Activated T-cell treated with anti-CD3 and anti-CD28 coated beads, Interleukin-2, amount 50 U/mL, for 24 hours (primary cell): ENCODE results near the gene MYO7A.

Source experiments
- DNase-seq: peaks from one replicate; pipeline ENCODE4 v3.0.0-alpha.2; 2020
- H3K27ac Mint-ChIP-seq: 2 replicates; pipeline ENCODE4 v1.8.0; 2020; ENCODE audit warnings: mild to moderate bottlenecking, mixed read lengths
- H3K27me3 Mint-ChIP-seq: 2 replicates; pipeline ENCODE4 v1.8.0; 2020; ENCODE audit warnings: mixed read lengths
- H3K36me3 Mint-ChIP-seq: 2 replicates; pipeline ENCODE4 v1.8.0; 2020; ENCODE audit warnings: low read depth, mixed read lengths
- H3K4me1 Mint-ChIP-seq: 2 replicates; pipeline ENCODE4 v1.8.0; 2020; ENCODE audit warnings: low read depth, mixed read lengths
- H3K4me3 Mint-ChIP-seq: 2 replicates; pipeline ENCODE4 v1.8.0; 2020; ENCODE audit warnings: mild to moderate bottlenecking, moderate library complexity, mixed read lengths
- H3K9me3 Mint-ChIP-seq: 2 replicates; pipeline ENCODE4 v1.8.0; 2020; ENCODE audit warnings: mixed read lengths

MYO7A gene

DNA sequence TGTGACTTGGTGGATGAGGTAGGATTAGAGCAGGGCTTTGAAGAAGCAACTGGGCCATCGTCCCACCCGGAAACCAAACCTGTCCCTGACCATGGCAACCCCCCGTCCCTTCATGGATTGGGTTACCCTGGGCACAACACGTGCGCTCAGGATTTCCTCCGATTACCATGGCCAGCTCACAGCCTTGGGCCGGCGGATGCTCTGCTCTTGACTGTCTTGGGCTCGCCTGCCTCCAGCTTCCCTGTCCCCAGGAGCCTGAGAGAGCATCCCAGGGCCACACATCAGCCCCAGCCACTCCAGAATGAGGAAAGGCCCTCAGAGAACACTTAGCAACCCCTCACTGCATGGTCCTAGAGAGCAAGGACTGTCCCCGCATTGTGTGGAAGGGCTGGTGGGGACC lies 22.8 kb downstream of the MYO7A start:
- H3K27me3 Mint-ChIP-seq, result no peaks in the 10 kb centered on the region
- H3K36me3 Mint-ChIP-seq, result no peaks in the 10 kb centered on the region
- H3K9me3 Mint-ChIP-seq, result no peaks in the 10 kb centered on the region
- H3K4me3 Mint-ChIP-seq, result no peak overlapping the region
- DNase-seq, result no peak
- no peak overlapping the region for H3K27ac Mint-ChIP-seq
- H3K4me1 Mint-ChIP-seq, result peaks cover 42% of the 10 kb centered on the region

DNA sequence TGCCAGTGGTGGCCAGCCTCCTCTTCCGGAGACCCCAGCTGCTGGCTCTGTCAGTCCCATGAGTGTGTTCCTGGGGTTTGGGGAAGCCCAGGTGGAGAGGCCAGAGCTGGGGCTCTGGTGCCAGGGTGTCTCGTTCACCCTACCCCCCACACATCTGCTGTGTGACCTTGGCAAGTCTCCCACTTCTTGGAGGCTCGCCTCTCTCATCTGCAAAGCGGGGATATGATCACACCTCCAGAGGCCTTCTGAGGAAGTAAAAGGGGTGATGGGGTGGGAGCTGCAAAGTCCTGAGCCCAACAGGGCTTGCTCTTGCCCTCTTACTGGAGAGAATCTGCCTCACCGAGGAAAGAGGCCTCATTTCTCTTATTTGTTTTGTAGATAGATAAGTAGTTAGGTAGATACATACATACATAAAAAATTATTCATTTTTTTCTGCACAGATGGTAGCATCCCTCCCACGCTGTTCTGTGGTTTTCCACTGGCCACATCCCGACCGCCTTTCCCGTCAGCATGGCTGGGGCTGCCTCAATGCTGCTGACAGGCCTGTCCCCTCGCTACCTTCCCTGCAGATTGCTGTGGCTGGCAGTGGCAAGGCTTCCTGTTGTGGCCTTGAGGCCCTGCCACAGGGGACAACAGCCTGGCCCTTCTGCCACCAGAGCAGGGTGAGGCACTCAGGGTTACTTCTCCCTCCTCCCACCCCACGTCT lies 23.9 kb downstream of the MYO7A start:
- H3K4me1 Mint-ChIP-seq, result peaks cover 42% of the 10 kb centered on the region
- H3K9me3 Mint-ChIP-seq, result no peaks in the 10 kb centered on the region
- no peaks in the 10 kb centered on the region for H3K36me3 Mint-ChIP-seq
- peak overlapping the region; percentile 86 for H3K27ac Mint-ChIP-seq
- H3K4me3 Mint-ChIP-seq, result peak overlapping the region; percentile 12
- DNase-seq, result peak; percentile 63
- H3K27me3 Mint-ChIP-seq, result no peaks in the 10 kb centered on the region

DNA sequence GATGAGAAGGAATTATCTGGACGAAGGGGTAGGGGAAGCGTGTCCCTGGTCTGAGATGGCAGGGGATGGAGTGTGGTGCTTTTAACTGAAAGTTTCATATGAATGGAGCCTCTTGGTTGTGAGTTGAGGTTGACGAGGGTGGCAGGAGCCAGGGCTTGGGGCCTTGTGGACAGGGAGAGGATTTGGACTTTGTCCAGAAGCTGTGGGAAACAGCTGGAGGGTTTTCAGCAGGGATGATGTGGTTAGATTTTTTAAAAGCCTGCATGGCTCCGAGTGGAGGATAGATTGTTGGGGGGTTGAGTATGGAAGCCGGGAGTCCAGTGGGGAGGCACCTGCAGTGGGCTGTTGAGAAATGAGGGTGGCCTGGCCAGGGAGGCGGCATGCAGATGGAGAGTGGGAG lies 24.8 kb downstream of the MYO7A start:
- Mint-ChIP-seq H3K36me3 (no peaks in the 10 kb centered on the region), H3K27ac (peak overlapping the region; percentile 86), H3K27me3 (no peaks in the 10 kb centered on the region), H3K4me1 (peaks cover 34% of the 10 kb centered on the region), H3K4me3 (no peak overlapping the region), H3K9me3 (no peaks in the 10 kb centered on the region)
- DNase-seq, result no peak

DNA sequence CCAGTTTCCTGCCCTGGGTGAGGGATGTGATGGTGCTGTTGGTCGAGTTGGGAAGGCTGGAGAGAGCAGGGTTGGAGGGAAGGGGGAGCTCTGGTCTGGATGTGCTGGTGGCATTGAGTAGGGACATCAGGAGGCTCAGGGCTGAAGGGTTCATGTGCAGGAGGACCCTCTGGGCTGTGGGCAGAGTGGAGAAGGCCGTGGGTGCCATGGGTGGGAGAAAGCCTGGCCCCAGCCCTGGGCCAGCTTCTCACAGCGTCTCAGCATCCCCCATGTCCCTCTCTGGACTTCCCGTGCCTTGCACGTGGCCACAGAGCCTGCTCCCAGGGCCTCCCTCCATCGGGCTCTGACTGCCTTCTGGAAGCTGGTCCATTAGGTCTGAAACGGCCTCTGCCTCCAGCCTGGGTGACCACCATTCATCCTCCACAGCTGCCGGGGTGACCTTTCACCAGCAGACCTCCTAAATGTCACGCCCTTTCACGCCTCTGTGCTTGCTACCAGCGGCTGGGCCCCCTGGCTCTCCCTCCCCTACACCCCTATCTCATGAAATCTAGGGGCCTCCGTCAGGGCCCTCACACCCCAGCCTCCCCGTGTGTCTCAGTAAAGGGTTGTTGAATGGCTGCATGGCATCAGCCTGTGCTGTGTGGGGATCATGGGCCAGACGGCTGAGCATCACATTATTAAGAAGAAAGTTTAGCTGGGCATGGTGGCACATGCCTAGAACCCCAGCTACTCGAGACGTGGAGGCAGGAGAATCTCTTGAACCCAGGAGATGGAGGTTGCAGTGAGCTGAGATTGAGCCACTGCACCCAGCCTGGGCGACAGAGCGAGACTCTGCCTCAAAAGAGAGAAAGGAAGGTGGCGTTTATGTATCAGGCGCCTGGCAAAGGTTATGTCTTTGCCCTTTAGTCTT lies 25.5 kb downstream of the MYO7A start:
- no peak overlapping the region for H3K27ac Mint-ChIP-seq
- H3K4me1 Mint-ChIP-seq, result peaks cover 28% of the 10 kb centered on the region
- no peak overlapping the region for H3K4me3 Mint-ChIP-seq

DNA sequence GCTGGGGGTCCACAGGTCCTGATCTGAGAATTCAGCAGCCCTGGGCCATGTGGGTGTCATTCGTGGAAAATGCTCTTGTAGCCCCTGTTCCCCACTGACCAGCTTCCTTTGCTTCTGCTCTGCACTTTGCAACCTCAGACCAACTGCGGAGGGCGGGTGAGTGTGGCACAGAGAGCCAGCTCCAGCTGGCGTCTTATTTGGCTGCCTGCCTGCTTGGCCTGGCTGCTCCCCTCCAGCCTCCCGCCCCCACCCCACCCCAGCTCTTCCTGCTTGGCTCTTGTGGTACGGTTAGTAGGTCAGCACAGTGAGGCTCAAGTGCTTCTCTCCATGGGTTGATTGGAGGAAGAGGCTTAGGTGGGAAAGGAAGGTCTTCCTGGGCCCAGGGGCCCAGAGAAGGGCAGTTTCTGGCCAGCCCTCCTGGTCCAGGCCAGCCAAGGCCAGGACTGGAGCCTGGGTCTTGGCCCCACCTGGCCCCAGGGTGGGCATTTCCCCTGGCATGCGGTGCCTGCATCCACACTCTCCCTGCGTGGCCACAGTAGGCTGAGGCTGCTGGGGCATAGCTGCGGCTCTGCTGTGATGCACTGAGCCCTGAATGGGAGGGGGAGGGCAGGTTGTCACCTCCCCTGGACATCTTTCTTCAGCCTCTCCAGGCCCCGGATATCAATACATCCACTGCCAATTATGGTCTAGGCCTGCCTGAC lies 26.5 kb downstream of the MYO7A start:
- DNase-seq, result no peak
- H3K27ac Mint-ChIP-seq, result no peak overlapping the region
- no peaks in the 10 kb centered on the region for H3K9me3 Mint-ChIP-seq
- H3K36me3 Mint-ChIP-seq, result no peaks in the 10 kb centered on the region
- H3K4me1 Mint-ChIP-seq, result peaks cover 26% of the 10 kb centered on the region
- H3K27me3 Mint-ChIP-seq, result no peaks in the 10 kb centered on the region
- H3K4me3 Mint-ChIP-seq, result no peak overlapping the region

More for the DNA sequence above, 25.5 kb downstream of the MYO7A start:
- Mint-ChIP-seq H3K27me3 (no peaks in the 10 kb centered on the region), H3K36me3 (no peaks in the 10 kb centered on the region), H3K9me3 (no peaks in the 10 kb centered on the region)
- no peak for DNase-seq

DNA sequence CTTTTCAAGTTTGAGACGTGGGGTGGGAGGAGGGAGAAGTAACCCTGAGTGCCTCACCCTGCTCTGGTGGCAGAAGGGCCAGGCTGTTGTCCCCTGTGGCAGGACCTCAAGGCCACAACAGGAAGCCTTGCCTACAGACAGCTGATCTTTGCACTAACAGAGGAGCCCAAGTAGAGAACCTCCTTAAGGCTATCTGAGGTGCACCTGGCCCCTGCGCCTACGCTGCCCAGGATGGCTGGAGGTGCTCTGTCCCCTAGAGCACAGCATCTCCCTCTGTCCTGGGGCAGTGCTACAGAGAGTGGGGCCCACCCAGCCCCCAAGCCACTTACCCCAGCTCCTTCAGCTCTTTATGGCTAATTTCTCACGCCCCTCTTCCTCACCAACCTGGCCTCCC lies 27.0 kb downstream of the MYO7A start:
- Mint-ChIP-seq H3K27ac (no peak overlapping the region), H3K9me3 (no peaks in the 10 kb centered on the region), H3K36me3 (no peaks in the 10 kb centered on the region), H3K4me3 (no peak overlapping the region), H3K27me3 (no peaks in the 10 kb centered on the region), H3K4me1 (peaks cover 26% of the 10 kb centered on the region)
- no peak for DNase-seq

DNA sequence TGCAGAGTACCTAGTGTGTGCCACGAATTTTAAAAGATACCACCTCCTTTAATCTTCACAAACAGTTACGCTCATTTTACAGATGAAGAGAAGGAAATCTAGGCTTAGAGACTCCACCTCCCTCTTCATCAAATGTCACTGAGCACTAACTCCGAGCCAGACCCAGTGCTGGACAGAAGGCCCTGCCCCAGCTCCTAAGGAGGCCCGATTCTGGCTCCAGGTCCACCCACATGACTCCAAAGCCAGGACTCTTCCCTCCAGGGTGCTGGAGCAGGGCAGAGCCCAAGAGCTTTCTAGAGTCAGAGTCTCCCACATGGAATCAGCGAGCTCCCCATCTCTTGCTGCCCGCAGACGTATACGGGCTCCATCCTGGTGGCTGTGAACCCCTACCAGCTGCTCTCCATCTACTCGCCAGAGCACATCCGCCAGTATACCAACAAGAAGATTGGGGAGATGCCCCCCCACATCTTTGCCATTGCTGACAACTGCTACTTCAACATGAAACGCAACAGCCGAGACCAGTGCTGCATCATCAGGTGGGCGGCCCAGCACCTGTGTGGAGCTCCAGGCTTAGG lies 27.6 kb downstream of the MYO7A start:
- no peak for DNase-seq
- Mint-ChIP-seq H3K4me3 (no peak overlapping the region), H3K27ac (no peak overlapping the region), H3K36me3 (no peaks in the 10 kb centered on the region), H3K27me3 (no peaks in the 10 kb centered on the region), H3K4me1 (peaks cover 26% of the 10 kb centered on the region), H3K9me3 (no peaks in the 10 kb centered on the region)

DNA sequence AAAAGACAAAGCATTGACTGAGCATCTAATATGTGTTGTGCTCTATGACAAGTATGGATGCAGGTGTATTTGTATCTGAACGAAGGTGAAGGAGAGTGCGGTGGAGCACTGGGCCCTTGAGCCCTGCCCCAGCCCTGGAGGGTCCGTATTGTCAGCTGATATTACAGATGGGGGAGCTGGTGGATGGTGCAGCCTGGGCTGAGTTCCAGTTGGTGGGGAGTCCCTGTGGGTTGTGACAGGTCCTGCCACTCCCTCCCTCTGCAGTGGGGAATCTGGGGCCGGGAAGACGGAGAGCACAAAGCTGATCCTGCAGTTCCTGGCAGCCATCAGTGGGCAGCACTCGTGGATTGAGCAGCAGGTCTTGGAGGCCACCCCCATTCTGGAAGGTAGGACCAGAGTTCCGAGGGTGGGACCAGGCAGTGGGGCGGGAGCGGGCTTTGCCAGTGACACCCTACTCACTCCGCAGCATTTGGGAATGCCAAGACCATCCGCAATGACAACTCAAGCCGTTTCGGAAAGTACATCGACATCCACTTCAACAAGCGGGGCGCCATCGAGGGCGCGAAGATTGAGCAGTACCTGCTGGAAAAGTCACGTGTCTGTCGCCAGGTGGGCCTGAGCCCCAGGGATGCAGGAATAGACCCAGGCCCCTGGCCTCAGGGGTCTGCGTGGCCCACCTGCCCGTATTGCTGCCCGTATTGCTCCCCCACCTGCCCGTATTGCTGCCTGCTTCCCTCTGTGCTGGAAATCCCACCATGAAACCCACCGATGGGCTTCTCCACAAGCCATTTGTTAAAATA lies 28.6 kb downstream of the MYO7A start:
- no peaks in the 10 kb centered on the region for H3K27me3 Mint-ChIP-seq
- H3K27ac Mint-ChIP-seq, result no peak overlapping the region
- DNase-seq, result no peak
- H3K36me3 Mint-ChIP-seq, result no peaks in the 10 kb centered on the region
- H3K4me1 Mint-ChIP-seq, result peaks cover 22% of the 10 kb centered on the region
- no peaks in the 10 kb centered on the region for H3K9me3 Mint-ChIP-seq
- no peak overlapping the region for H3K4me3 Mint-ChIP-seq

DNA sequence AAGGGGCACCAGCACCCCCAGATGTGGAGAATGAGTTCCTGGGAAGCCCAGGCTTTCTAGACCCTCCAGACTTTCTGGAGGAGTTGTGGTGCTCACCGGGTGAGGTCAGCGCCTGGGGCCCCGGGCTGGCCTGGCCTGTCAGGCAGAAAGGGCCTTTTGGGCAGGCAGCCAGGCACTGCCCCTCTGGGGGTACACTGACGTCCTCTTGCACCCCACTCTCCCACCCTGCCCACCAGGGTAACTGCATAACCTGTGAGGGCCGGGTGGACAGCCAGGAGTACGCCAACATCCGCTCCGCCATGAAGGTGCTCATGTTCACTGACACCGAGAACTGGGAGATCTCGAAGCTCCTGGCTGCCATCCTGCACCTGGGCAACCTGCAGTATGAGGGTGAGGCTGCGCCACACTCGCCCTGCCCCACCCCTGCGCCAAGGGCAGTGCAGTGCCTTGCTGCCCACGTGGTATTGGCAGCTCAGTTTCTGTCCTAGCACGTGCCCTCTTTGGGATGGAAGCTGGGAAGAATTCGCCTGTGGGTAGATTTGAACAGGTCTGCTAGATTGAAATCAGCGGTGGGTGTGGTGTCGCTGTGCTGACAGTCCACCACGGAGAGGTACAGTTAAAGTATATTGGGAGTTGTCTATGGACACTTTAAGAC lies 30.1 kb downstream of the MYO7A start:
- Mint-ChIP-seq H3K4me1 (peaks cover 6% of the 10 kb centered on the region), H3K27ac (no peak overlapping the region), H3K4me3 (no peak overlapping the region), H3K36me3 (no peaks in the 10 kb centered on the region), H3K9me3 (no peaks in the 10 kb centered on the region), H3K27me3 (no peaks in the 10 kb centered on the region)
- DNase-seq, result no peak

DNA sequence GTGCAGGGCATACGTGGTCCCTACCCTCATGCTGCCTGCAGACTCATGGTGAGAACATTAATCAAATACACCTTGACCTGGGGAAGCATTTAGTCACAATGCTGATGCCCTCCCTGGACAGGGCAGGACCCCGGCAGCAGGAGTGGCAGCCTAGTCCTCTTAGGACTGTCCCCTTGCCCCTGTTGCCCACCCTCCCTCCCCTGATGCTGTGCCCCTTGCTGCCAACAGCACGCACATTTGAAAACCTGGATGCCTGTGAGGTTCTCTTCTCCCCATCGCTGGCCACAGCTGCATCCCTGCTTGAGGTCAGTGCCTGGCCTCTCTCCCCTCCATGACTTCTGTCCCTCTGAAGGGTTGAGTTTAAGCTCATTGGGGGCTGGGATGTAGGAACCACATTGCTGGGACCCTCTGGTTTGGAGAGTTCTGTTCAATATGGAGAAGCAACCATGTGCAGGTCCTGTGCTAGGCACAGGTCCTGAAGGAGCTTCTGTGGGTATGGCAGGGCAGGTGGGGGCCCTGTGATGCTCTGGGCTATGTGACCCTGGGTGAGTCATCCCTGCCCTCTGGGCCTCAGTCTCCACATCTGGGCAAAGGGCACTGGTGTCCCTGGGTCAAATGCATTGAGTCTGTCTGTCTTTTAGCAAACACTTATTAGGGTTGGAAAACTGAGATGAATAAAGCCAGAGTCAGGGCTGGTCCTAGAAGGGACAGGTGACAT lies 31.3 kb downstream of the MYO7A start:
- no peaks in the 10 kb centered on the region for H3K27me3 Mint-ChIP-seq
- H3K9me3 Mint-ChIP-seq, result no peaks in the 10 kb centered on the region
- H3K4me1 Mint-ChIP-seq, result no peaks in the 10 kb centered on the region
- no peaks in the 10 kb centered on the region for H3K36me3 Mint-ChIP-seq
- DNase-seq, result no peak
- H3K4me3 Mint-ChIP-seq, result no peak overlapping the region
- no peak overlapping the region for H3K27ac Mint-ChIP-seq

DNA sequence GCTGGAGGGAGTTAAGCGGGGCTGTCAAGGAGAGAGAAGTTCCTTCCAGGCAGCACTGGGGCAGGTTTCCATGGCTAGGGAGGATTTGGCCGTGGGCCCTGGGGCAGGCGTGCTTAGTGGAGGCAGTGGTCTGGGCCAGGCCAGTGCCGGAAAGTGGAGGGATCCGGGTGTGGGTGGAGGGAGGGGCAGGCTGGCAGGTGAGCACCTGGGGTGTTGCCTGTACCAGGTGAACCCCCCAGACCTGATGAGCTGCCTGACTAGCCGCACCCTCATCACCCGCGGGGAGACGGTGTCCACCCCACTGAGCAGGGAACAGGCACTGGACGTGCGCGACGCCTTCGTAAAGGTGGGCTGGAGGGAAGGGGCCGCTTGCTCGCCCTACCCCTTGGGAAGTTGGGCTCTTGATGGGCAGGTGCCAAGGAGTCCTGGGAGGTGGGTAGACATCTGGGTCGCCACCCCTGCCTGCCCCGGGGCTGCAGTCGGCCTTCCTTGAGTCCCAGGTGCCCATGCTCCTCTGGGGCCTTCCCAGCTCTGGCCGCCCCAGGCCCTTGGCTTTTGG lies 32.0 kb downstream of the MYO7A start:
- no peaks in the 10 kb centered on the region for H3K9me3 Mint-ChIP-seq
- H3K4me1 Mint-ChIP-seq, result no peaks in the 10 kb centered on the region
- no peak overlapping the region for H3K27ac Mint-ChIP-seq
- no peak for DNase-seq
- H3K27me3 Mint-ChIP-seq, result no peaks in the 10 kb centered on the region
- H3K4me3 Mint-ChIP-seq, result no peak overlapping the region
- no peaks in the 10 kb centered on the region for H3K36me3 Mint-ChIP-seq

DNA sequence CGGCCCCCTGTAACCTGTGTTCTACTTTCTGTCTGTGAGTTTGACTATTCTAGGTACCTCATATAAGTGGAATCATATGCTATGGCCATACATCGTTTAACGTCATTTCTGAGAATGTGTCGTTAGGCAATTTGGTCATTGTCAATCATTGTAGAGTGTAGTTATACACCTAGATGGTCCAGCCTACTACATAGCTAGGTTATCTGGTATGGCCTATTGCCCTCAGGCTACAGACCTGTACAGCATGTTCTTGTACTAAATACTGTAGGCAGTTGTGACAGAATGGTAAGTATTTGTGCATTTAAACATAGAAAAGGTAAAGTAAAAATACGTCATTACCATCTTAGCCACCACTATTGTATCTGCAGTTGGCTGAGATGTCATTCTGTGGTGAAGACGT lies 35.2 kb downstream of the MYO7A start:
- H3K36me3 Mint-ChIP-seq, result no peaks in the 10 kb centered on the region
- H3K4me1 Mint-ChIP-seq, result no peaks in the 10 kb centered on the region
- H3K9me3 Mint-ChIP-seq, result no peaks in the 10 kb centered on the region
- H3K27me3 Mint-ChIP-seq, result no peaks in the 10 kb centered on the region
- no peak overlapping the region for H3K27ac Mint-ChIP-seq
- no peak for DNase-seq
- H3K4me3 Mint-ChIP-seq, result no peak overlapping the region

DNA sequence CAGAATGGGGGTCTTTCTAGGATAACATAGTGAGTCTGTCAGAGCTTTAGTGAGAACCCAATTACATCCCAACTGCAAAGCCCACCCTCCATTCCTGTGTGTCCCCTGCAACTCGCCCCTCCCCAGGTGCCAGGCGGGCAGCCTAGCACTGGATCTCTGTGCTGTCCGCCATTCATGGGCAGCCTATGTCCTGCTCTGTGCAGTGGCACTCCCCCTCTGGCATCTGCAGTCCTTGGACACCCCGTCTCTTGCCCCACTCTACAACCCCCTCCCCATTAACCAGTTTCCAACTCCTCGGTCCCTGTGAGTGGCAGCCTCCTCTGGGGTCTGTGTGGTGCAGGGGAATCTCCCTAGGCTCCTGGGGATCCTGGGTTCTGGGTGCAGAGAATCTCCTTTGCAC lies 37.0 kb downstream of the MYO7A start:
- no peak for DNase-seq
- H3K4me1 Mint-ChIP-seq, result no peaks in the 10 kb centered on the region

More for the DNA sequence above, 37.0 kb downstream of the MYO7A start:
- H3K27me3 Mint-ChIP-seq, result no peaks in the 10 kb centered on the region
- no peak overlapping the region for H3K4me3 Mint-ChIP-seq
- no peaks in the 10 kb centered on the region for H3K36me3 Mint-ChIP-seq
- no peaks in the 10 kb centered on the region for H3K9me3 Mint-ChIP-seq
- no peak overlapping the region for H3K27ac Mint-ChIP-seq
